ENCODE measurements around the gene HSDL2.

GRCh38 chr9:112403614-112404201 is 23.8 kb downstream of the HSDL2 start:
- TF ChIP-seq IRF3 (IDR thresholded peaks at IDR 0.05) (no peak), CTCF (IDR thresholded peaks at IDR 0.05 in 2 of 3, conservative IDR thresholded peaks at IDR 0.05 in 1 of 3; ENCODE audit: control insufficient read depth in 2 of 3, extremely low read depth in 1 of 3, insufficient read depth in 1 of 3, low read depth in 3 of 3, low read length in 3 of 3) (no peak), E2F8 (IDR thresholded peaks at IDR 0.05; ENCODE audit: low read depth, partially characterized antibody) (no peak), POLR2AphosphoS5 (IDR thresholded peaks at IDR 0.05; ENCODE audit: low read length) (no peak), CHD1 (IDR thresholded peaks at IDR 0.05; ENCODE audit: low read depth, low read length) (no peak), CEBPZ (IDR thresholded peaks at IDR 0.05; ENCODE audit: low read depth, low read length) (no peak), NKRF (conservative IDR thresholded peaks at IDR 0.05) (no peak), JUND (IDR thresholded peaks at IDR 0.05; ENCODE audit: low read depth, low read length) (no peak), NRF1 (conservative IDR thresholded peaks at IDR 0.05; ENCODE audit: low read depth, low read length) (no peak)
